KOPT-K1 (cell line): ENCODE results near the gene BAHCC1.

ENCODE experiments used
- H3K27ac ChIP-seq: fragments of 200-600 bp; sonication (generic); 2 replicates; pipeline ENCODE4 v1.5.1; 2016; ENCODE audit warnings: antibody characterized with exemption, mild to moderate bottlenecking, low read depth, low read length; ENCODE audit not compliant: poor library complexity, severe bottlenecking
- H3K36me3 ChIP-seq: fragments of 200-600 bp; sonication (generic); 2 replicates; pipeline ENCODE4 v1.5.1; 2017; ENCODE audit warnings: antibody characterized with exemption, mild to moderate bottlenecking, low read length, moderate library complexity; ENCODE audit not compliant: insufficient read depth
- H3K9me3 ChIP-seq: fragments of 200-600 bp; sonication (generic); 2 replicates; pipeline ENCODE4 v1.5.1; 2017; ENCODE audit warnings: antibody characterized with exemption, low read length, mild to moderate bottlenecking; ENCODE audit not compliant: insufficient read depth, poor library complexity, severe bottlenecking

Gene BAHCC1

GRCh38 chr17:81364278-81365147, 30.7 kb upstream of the BAHCC1 start:
- Histone ChIP-seq H3K9me3 (no peaks in the 10 kb centered on the region), H3K36me3 (no peaks in the 10 kb centered on the region), H3K27ac (no peak overlapping the region)

DNA sequence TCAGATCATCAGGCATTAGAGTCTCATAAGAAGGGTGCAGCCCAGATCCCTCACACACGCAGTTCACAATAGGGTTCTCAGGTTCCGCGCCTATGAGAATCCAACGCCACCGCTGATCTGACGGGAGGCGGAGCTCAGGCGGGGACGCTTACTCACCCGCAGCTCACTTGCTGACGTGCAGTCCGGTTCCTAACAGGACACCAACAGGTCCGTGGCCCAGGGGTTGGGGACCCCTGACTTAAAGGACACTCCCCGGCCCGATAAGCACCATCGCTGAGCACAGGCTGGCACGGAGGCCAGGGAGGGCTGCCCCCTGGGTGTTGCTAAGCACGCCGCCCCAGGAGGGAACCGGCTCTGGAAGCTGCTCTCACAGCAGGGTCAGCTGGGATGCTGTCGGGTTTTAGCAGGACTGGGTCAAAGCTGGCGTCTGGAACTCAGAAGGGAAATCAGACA, 30.1 kb upstream of the BAHCC1 start:
- H3K27ac ChIP-seq = no peak overlapping the region
- no peaks in the 10 kb centered on the region for H3K36me3 ChIP-seq
- H3K9me3 ChIP-seq = no peaks in the 10 kb centered on the region

DNA sequence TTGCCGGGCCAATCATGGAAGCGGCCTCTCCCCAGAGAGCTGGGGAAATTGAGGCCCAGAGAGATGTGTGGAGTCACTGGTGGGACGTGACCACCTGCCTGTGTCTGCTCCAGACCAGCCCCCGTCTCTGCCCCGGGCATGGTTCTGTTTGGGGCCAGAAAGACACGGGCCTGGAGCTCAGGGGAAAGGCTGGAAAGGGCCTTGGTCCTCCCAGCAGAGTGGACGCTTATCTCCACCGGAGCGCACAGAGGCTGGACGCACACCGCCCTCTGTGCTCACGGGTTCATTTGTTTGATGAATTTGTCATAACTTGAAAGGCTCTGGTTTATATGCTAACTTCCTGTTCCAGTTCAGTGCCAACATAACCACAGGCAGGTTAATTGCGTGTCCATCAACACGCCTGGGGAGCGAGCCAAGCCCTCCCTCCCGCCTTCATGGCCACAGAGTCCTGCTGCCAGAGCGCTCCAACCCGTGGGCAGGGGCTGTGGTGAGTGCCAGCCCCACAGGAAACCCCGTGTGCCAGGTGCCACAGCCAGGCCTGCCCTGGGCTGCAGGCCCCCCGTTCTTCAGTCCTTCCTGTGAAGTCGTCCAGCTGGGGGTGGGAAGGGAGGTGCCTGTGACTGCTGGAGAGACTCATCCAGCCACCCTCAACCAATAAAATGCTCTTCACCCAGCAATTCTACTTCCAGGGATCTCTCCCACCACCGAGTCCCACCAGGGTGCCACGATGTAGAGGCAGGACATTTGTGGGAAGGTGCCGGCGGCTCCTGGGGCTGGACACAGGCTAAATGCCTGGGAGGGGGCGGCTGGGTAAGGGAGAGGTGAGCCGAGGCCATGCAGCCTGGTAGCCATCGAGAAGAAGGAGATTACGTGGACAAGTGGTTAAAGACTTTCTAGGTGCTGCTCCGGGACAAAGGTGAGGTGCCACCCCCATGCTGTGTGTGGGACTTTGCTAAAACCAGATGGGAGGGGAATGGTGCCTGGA, 29.4 kb upstream of the BAHCC1 start:
- Histone ChIP-seq H3K27ac (no peak overlapping the region), H3K9me3 (no peaks in the 10 kb centered on the region), H3K36me3 (no peaks in the 10 kb centered on the region)

DNA sequence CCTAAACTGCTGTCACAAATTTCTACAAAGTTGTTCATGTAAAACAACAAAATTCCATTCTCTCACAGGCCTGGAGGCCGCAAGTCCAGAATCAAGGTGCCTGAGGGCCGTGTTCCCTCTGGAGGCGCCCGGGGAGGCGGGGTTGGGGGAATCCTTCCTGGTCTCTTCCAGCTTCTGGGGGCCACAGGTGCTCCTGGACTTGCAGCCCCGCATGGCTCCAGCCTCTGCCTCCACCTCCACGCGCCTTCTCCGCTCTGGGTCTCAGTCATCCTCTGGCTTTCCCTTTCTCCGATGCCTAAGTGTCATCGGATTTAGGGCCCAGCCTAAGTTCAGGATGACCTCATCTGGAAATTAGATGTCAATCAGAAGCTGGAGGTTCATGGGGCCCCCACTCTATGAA, 28.6 kb upstream of the BAHCC1 start:
- H3K27ac ChIP-seq = no peak overlapping the region
- no peaks in the 10 kb centered on the region for H3K9me3 ChIP-seq
- H3K36me3 ChIP-seq = no peaks in the 10 kb centered on the region

DNA sequence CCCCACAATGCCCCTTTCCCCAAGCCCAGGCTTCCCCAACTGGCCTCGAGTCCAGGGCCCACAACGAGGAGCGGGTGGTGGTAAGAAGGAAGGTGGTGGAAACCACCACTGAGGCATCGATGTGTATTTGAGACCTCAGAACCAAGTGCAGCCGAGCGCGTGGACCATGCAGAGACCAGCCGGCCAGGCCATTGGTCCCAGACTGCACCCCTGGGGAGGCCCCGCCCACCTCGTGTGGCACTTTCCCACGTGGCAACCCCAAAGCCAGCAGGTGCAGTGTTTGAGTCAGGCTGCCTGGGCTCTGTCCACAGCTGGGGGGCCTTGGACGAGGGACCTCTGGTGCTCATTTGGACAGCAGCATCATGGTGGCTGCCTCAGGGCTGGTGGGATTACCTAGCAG, 28.1 kb upstream of the BAHCC1 start:
- no peaks in the 10 kb centered on the region for H3K36me3 ChIP-seq
- H3K27ac ChIP-seq = no peak overlapping the region
- no peaks in the 10 kb centered on the region for H3K9me3 ChIP-seq

GRCh38 chr17:81368161-81369022, 26.9 kb upstream of the BAHCC1 start:
- Histone ChIP-seq H3K9me3 (no peaks in the 10 kb centered on the region), H3K27ac (no peak overlapping the region), H3K36me3 (no peaks in the 10 kb centered on the region)

DNA sequence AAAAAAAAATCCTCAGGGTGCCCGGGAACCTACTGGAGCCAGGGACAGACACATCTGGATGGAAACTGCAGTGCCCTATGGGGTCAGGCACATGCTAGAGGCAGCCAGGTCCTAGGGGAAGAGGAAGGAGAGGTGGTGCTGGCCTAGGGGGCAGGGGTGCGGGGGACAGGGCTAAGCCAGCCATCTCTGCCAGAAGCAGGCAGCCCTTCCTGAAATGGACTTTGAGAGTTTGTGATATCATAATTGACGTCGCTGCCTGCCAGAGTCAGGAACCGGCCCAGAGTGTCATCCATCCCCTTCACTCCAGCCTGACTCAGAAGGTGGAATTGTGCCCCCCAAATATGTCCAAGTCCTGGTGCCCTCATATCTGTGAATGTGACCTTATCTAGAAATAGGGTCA, 25.0 kb upstream of the BAHCC1 start:
- Histone ChIP-seq H3K36me3 (no peaks in the 10 kb centered on the region), H3K9me3 (no peaks in the 10 kb centered on the region), H3K27ac (no peak overlapping the region)

DNA sequence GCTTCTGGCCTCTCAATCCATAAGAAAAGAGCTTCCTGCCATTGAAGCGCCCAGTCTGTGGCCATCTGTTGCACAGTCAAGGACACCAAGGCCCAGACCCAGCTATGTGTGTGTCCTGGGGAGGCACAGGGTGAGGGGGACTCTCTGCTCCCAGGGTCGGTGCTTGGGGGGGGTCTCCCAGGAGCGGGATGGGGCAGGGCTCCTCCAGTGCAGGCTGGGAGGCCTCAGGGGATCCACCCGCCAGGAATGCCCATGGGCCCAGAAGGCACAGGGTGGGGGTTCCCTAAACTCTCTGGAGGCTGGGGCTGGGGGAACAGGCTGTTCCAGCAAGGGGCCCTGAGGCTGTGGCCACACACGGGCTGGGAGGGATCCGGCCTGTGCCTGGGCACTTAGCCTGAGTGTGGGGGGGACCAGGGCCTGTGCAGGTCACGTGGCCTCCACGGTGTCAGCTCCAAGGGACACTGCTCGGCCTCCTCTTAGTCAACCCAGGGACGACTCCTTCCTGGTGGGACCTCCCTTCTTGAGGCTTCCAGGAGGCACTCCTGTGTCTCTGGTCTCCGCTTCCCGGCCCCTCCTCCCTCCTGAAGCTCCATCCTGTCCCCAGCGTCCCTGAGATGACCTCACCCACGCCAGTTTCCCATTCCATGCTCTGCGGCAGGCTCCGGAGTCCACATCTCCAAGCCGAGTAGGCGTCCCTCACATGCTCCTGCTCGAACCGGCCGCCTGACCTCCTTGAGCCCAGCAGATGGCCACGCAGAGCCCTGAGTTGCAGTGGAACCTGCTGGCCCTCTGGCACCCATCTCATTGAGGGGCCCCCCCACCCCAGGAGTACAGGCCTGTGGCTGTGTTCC, 23.1 kb upstream of the BAHCC1 start:
- Histone ChIP-seq H3K9me3 (no peaks in the 10 kb centered on the region), H3K27ac (no peak overlapping the region), H3K36me3 (no peaks in the 10 kb centered on the region)

- no peak overlapping the region for H3K27ac ChIP-seq
- H3K36me3 ChIP-seq = no peaks in the 10 kb centered on the region
Observed at GRCh38 chr17:81373536-81374160, 21.6 kb upstream of the BAHCC1 start.

DNA sequence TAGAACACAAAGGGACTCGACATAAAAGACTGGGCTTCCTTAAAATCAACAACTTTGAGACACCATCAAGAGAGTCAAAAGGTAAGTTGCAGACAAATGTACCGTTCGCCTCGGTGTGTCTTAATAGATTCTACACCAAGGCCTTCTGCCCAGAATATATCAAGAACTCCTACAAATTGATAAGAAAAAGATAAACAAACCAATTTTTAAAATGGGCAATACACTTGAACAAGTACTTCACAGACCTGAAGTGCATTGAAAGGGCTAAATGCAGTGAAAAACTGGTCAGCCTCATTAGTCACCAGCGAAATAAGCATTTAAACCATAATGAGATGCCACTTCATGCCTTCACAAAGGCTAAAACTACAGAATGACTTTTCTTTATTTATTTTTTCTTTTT, 20.4 kb upstream of the BAHCC1 start:
- H3K27ac ChIP-seq = no peak overlapping the region

More at GRCh38 chr17:81373536-81374160, 21.6 kb upstream of the BAHCC1 start:
- H3K9me3 ChIP-seq = no peaks in the 10 kb centered on the region

DNA sequence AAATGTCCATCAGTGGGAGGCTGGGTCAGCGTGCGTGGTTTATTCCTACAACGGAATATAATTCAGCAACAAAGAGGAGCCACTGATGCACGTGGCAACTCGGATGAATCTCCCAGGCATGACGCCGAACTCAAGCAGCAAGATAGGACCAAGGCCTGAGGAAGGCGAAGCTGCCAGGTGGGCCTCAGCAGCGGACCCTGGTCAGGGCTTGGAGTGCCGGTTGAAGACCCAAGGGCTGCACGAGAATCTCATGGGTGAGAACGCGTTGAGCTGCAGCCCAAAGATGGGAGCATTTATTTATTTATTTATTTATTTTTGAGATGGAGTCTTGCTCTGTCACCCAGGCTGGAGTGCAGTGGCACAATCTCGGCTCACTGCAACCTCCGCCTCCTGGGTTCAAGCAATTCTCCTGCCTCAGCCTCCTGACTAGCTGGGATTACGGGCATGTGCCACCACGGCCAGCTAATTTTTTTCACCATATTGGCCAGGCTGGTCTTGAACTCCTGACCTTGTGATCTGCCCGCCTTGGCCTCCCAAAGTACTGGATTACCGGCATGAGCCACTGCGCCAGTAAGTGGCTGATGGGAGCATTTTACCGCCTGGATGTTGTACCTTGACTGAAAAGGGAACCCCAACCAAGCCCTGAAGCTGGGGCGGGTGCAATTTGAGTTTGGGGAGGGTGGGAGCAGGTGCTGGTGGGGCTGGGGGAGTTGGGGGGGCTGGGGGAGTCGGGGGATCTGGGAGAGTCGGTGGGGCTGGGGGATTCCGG, 18.1 kb upstream of the BAHCC1 start:
- Histone ChIP-seq H3K36me3 (no peaks in the 10 kb centered on the region), H3K9me3 (no peaks in the 10 kb centered on the region), H3K27ac (no peak overlapping the region)

More for the DNA sequence above, 20.4 kb upstream of the BAHCC1 start:
- Histone ChIP-seq H3K9me3 (no peaks in the 10 kb centered on the region), H3K36me3 (no peaks in the 10 kb centered on the region)

- Histone ChIP-seq H3K36me3 (no peaks in the 10 kb centered on the region), H3K27ac (no peak overlapping the region), H3K9me3 (no peaks in the 10 kb centered on the region)
Observed at GRCh38 chr17:81378941-81379511, 16.2 kb upstream of the BAHCC1 start.

- Histone ChIP-seq H3K9me3 (no peaks in the 10 kb centered on the region), H3K27ac (no peak overlapping the region), H3K36me3 (no peaks in the 10 kb centered on the region)
Observed at GRCh38 chr17:81379523-81379942, 15.7 kb upstream of the BAHCC1 start.
